Endodermal cell (in vitro differentiated cells): ENCODE results near the gene SYNE2. TPM values are rescaled to one million over a fixed set of nuclear protein-coding genes. Genes with fewer than 3 reads are reported as not detected.

ENCODE experiments used
- DNase-seq: peaks from one replicate; pipeline ENCODE4 v3.0.0-alpha.2; 2017
- H3K27ac ChIP-seq: 2 replicates; pipeline ENCODE4 v1.5.1; 2013; ENCODE audit warnings: mild to moderate bottlenecking, low read depth, low read length, moderate library complexity
- H3K27me3 ChIP-seq: 2 replicates; pipeline ENCODE4 v1.6.1; 2013; ENCODE audit warnings: mild to moderate bottlenecking, low read length, moderate library complexity; ENCODE audit not compliant: insufficient read depth, control insufficient read depth, poor library complexity, severe bottlenecking
- H3K36me3 ChIP-seq: 2 replicates; pipeline ENCODE4 v1.7.0; 2013; ENCODE audit warnings: mild to moderate bottlenecking, low read length, moderate library complexity; ENCODE audit not compliant: control insufficient read depth, insufficient read depth
- H3K4me1 ChIP-seq: one replicate; pipeline ENCODE4 v1.7.0; 2013; ENCODE audit warnings: low read length; ENCODE audit not compliant: control insufficient read depth, insufficient read depth
- H3K4me3 ChIP-seq: 2 replicates; pipeline ENCODE4 v1.5.1; 2013; ENCODE audit warnings: mild to moderate bottlenecking, low read length, moderate library complexity
- H3K9ac ChIP-seq: 2 replicates; pipeline ENCODE4 v1.6.1; 2013; ENCODE audit warnings: mild to moderate bottlenecking, low read length, moderate library complexity; ENCODE audit not compliant: poor library complexity, severe bottlenecking; ENCODE audit errors: extremely low read depth
- H3K9me3 ChIP-seq: 2 replicates; pipeline ENCODE4 v1.6.1; 2013; ENCODE audit warnings: mild to moderate bottlenecking, low read length, moderate library complexity; ENCODE audit not compliant: control insufficient read depth
- H3K27ac Mint-ChIP-seq: 2 replicates; pipeline ENCODE4 v1.8.0; 2020; ENCODE audit warnings: mixed read lengths
- H3K27me3 Mint-ChIP-seq: 2 replicates; pipeline ENCODE4 v1.8.0; 2021; ENCODE audit warnings: mild to moderate bottlenecking, mixed read lengths; ENCODE audit not compliant: insufficient read depth
- H3K36me3 Mint-ChIP-seq: 2 replicates; pipeline ENCODE4 v1.8.0; 2020; ENCODE audit warnings: low read depth, mixed read lengths
- H3K4me1 Mint-ChIP-seq: 2 replicates; pipeline ENCODE4 v1.8.0; 2020; ENCODE audit warnings: mixed read lengths
- H3K4me3 Mint-ChIP-seq: 2 replicates; pipeline ENCODE4 v1.8.0; 2020; ENCODE audit warnings: mild to moderate bottlenecking, moderate library complexity, mixed read lengths
- H3K9me3 Mint-ChIP-seq: 2 replicates; pipeline ENCODE4 v1.8.0; 2020; ENCODE audit warnings: mild to moderate bottlenecking, mixed read lengths
- CTCF ChIP-seq: fragments of 200-600 bp; sonication (generic); conservative IDR thresholded peaks from 2 replicates; pipeline ENCODE4 v1.5.0; 2021; ENCODE audit warnings: antibody characterized with exemption, mild to moderate bottlenecking
- WGBS, 2 experiments: methylation state at CpG; one replicate each; pipeline versions ENCODE4 v1.1.5 to v1.1.7; 2013; ENCODE audit warnings: missing lambda C conversion rate in 2 of 2, mixed read lengths in 1 of 2; ENCODE audit not compliant: insufficient coverage in 1 of 2, insufficient read length in 1 of 2; 5-methylcytosine and 5-hydroxymethylcytosine counted together
- total RNA-seq, 2 donors: library from RNA; stranded (reverse); fragmentation: NEBNext Ultra II Directional in 1 of 2; extraction: Animal tissue kit (Norgen Biotek cat#: 25700) in 1 of 2; gene quantifications; 2 replicates in 1 of 2; 3 replicates in 1 of 2; pipeline ENCODE4 v1.2.1, GENCODE V29; 2021

Gene SYNE2
- total RNA-seq, 2 donors from 2014 or later = 65.8 to 70.0 TPM

- no peak overlapping the region for H3K27ac ChIP-seq
- 100% methylated on average over 1 of the region's 1 CpG for WGBS, 2 experiments
- H3K27me3 Mint-ChIP-seq = no peaks in the 10 kb centered on the region
- no peaks in the 10 kb centered on the region for H3K4me1 Mint-ChIP-seq
- no peak for TF ChIP-seq CTCF
- H3K9me3 Mint-ChIP-seq = peaks cover 13% of the 10 kb centered on the region
- H3K36me3 ChIP-seq = peaks cover 2% of the 10 kb centered on the region
- no peak overlapping the region for H3K27ac Mint-ChIP-seq
- no peak for DNase-seq
- H3K27me3 ChIP-seq = no peaks in the 10 kb centered on the region
- H3K36me3 Mint-ChIP-seq = peaks cover 21% of the 10 kb centered on the region
- H3K4me1 ChIP-seq = no peaks in the 10 kb centered on the region
- H3K4me3 ChIP-seq = no peak overlapping the region
- no peak overlapping the region for H3K4me3 Mint-ChIP-seq
- no peak overlapping the region for H3K9ac ChIP-seq
- peaks cover 14% of the 10 kb centered on the region for H3K9me3 ChIP-seq
Observed at GRCh38 chr14:64012720-64013119, 159.9 kb downstream of the SYNE2 start.

GRCh38 chr14:64025479-64025878 lies 172.7 kb downstream of the SYNE2 start:
- H3K27ac Mint-ChIP-seq = no peak overlapping the region
- H3K9me3 ChIP-seq = no peaks in the 10 kb centered on the region
- H3K36me3 Mint-ChIP-seq = peaks cover 12% of the 10 kb centered on the region
- no peak for DNase-seq
- H3K4me3 Mint-ChIP-seq = no peak overlapping the region
- no peak overlapping the region for H3K27ac ChIP-seq
- no peak for TF ChIP-seq CTCF
- no peaks in the 10 kb centered on the region for H3K4me1 ChIP-seq
- no peak overlapping the region for H3K9ac ChIP-seq
- H3K4me1 Mint-ChIP-seq = no peaks in the 10 kb centered on the region
- WGBS, 2 experiments = 83 to 96% methylated on average over 3 of the region's 3 CpGs
- no peak overlapping the region for H3K4me3 ChIP-seq
- no peaks in the 10 kb centered on the region for H3K27me3 Mint-ChIP-seq
- no peaks in the 10 kb centered on the region for H3K9me3 Mint-ChIP-seq
- H3K27me3 ChIP-seq = no peaks in the 10 kb centered on the region
- H3K36me3 ChIP-seq = peaks cover 57% of the 10 kb centered on the region

DNA sequence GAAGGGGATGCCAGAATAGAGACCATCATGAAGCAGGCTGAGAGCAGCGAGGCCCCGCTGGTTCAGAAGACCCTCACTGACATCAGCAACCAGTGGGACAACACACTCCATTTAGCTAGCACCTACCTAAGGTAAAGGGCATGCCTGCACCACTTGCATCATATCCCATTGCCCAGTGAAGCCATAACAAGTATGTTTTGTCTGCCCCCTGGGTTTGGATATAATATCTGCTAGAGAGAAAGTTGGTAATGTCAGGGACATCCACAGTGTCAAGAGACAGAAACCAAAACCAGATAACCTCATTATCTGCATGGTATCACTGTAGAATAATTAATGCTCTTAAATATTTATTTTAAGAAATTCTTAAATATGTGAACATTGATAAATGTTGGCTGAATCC lies 173.8 kb downstream of the SYNE2 start:
- 96% methylated on average over 2 of the region's 2 CpGs; no CpG with 5 or more reads in 1 of the 2 experiments for WGBS, 2 experiments
- Histone ChIP-seq H3K27me3 (no peaks in the 10 kb centered on the region), H3K9ac (no peak overlapping the region), H3K4me1 (no peaks in the 10 kb centered on the region), H3K9me3 (no peaks in the 10 kb centered on the region), H3K27ac (no peak overlapping the region), H3K4me3 (no peak overlapping the region), H3K36me3 (peaks cover 56% of the 10 kb centered on the region)
- Mint-ChIP-seq H3K4me3 (no peak overlapping the region), H3K9me3 (no peaks in the 10 kb centered on the region), H3K27me3 (no peaks in the 10 kb centered on the region), H3K27ac (no peak overlapping the region), H3K4me1 (no peaks in the 10 kb centered on the region), H3K36me3 (peaks cover 16% of the 10 kb centered on the region)
- no peak for DNase-seq
- no peak for TF ChIP-seq CTCF
